Upper lobe of left lung (tissue), 4 donors: ENCODE measurements around the gene BPTF.

Source experiments
- EP300 ChIP-seq, 4 donors: sonication (generic); formaldehyde crosslinking; IDR thresholded peaks; one replicate each; pipeline ENCODE4 v1.5.1; 2017; ENCODE audit warnings: antibody characterized with exemption in 4 of 4, control low read depth in 2 of 4
- POLR2A ChIP-seq, 4 donors: fragments of 450-650 bp; IDR thresholded peaks; one replicate each; pipeline ENCODE4 v1.5.1; 2016 to 2017; ENCODE audit warnings: antibody characterized with exemption in 4 of 4, mild to moderate bottlenecking in 2 of 4
- POLR2AphosphoS5 ChIP-seq, 2 donors: sonication (generic); formaldehyde crosslinking; IDR thresholded peaks; one replicate each; pipeline ENCODE4 v1.5.1; 2017; ENCODE audit warnings: antibody characterized with exemption in 2 of 2
- TF ChIP-seq, protein P1 (sequence below), 6 experiments: fragments of 450-650 bp in 4 of 6; fragments of 200-600 bp in 2 of 6; sonication (generic) in 2 of 6; IDR thresholded peaks; one replicate each; pipeline ENCODE4 v1.5.1; 2016 to 2019; ENCODE audit warnings: antibody characterized with exemption in 6 of 6

DNA sequence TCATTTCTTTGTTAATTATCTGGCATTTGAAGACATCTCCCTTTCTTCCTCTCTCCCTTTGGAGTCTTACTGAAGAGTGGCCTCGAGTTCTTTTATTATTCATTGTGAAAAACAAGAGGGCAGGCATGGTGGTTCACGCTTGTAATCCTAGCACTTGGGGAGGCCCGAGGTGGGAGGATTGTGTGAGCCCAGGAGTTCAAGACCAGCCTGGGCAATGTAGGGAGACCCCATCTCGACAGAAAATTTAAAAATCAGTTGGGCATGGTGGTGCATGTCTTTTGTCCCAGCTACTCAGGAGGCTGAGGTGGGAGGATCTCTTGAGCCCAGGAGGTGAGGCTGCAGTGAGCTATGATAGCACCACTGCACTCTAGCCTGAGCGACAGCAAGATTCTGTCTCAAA is 20.1 kb downstream of the BPTF start:
- TF ChIP-seq, protein P1, sequence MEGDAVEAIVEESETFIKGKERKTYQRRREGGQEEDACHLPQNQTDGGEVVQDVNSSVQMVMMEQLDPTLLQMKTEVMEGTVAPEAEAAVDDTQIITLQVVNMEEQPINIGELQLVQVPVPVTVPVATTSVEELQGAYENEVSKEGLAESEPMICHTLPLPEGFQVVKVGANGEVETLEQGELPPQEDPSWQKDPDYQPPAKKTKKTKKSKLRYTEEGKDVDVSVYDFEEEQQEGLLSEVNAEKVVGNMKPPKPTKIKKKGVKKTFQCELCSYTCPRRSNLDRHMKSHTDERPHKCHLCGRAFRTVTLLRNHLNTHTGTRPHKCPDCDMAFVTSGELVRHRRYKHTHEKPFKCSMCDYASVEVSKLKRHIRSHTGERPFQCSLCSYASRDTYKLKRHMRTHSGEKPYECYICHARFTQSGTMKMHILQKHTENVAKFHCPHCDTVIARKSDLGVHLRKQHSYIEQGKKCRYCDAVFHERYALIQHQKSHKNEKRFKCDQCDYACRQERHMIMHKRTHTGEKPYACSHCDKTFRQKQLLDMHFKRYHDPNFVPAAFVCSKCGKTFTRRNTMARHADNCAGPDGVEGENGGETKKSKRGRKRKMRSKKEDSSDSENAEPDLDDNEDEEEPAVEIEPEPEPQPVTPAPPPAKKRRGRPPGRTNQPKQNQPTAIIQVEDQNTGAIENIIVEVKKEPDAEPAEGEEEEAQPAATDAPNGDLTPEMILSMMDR (IDR thresholded peaks at IDR 0.05), result no peak
- TF ChIP-seq POLR2A (IDR thresholded peaks at IDR 0.05) (no peak), POLR2AphosphoS5 (IDR thresholded peaks at IDR 0.05) (no peak), EP300 (IDR thresholded peaks at IDR 0.05) (no peak)
